ENCODE results near the gene MXI1. TPM values are rescaled to one million over a fixed set of nuclear protein-coding genes. Genes with fewer than 3 reads are reported as not detected.
A peak's percentile ranks its signal among the peaks of the same experiment; 100 is the strongest.

Gene MXI1
- total RNA-seq, 4 donors from 2014 or later: 27.4 to 52.9 (median 51.6) TPM

GRCh38 chr10:110263164-110263563 is 55.8 kb downstream of the MXI1 start:
- TF ChIP-seq POLR2A (IDR thresholded peaks at IDR 0.05) (no peak), CTCF (IDR thresholded peaks at IDR 0.05) (no peak)
- no peaks in the 10 kb centered on the region for H3K9me3 ChIP-seq
- no peak overlapping the region for H3K4me3 ChIP-seq
- no peaks in the 10 kb centered on the region for H3K27me3 ChIP-seq
- peak overlapping the region in 1 of 2 donors; percentile 28 for H3K27ac ChIP-seq
- intact Hi-C loops (cut with DNase I; ENCODE audit: low total_unique reads): no loop called here
- H3K4me1 ChIP-seq: peaks cover 0 to 26% of the 10 kb centered on the region in 2 donors
- DNase-seq: no peak
- H3K36me3 ChIP-seq: no peaks in the 10 kb centered on the region

- H3K4me1 ChIP-seq: peaks cover 7 to 33% of the 10 kb centered on the region in 2 donors
- no peak overlapping the region for H3K27ac ChIP-seq
- no peak for DNase-seq
Measured at GRCh38 chr10:110265573-110266193, 58.3 kb downstream of the MXI1 start.

GRCh38 chr10:110267276-110267675 is 59.9 kb downstream of the MXI1 start:
- peaks cover 7 to 23% of the 10 kb centered on the region in 2 donors for H3K4me1 ChIP-seq
- no peak for DNase-seq
- intact Hi-C loops (cut with DNase I; ENCODE audit: low total_unique reads): no loop called here
- H3K36me3 ChIP-seq: no peaks in the 10 kb centered on the region
- no peaks in the 10 kb centered on the region for H3K27me3 ChIP-seq
- H3K9me3 ChIP-seq: no peaks in the 10 kb centered on the region
- no peak overlapping the region for H3K4me3 ChIP-seq
- TF ChIP-seq CTCF (IDR thresholded peaks at IDR 0.05) (no peak), POLR2A (IDR thresholded peaks at IDR 0.05) (no peak)
- H3K27ac ChIP-seq: no peak overlapping the region

More at GRCh38 chr10:110265573-110266193, 58.3 kb downstream of the MXI1 start:
- intact Hi-C loops (cut with DNase I; ENCODE audit: low total_unique reads): no loop called here
- H3K9me3 ChIP-seq: no peaks in the 10 kb centered on the region
- no peaks in the 10 kb centered on the region for H3K27me3 ChIP-seq
- TF ChIP-seq POLR2A (IDR thresholded peaks at IDR 0.05) (no peak), CTCF (IDR thresholded peaks at IDR 0.05) (no peak)
- no peaks in the 10 kb centered on the region for H3K36me3 ChIP-seq
- H3K4me3 ChIP-seq: no peak overlapping the region

- Histone ChIP-seq H3K27ac (peak overlapping the region in 1 of 2 donors; percentile 71), H3K4me3 (no peak overlapping the region), H3K27me3 (no peaks in the 10 kb centered on the region), H3K36me3 (no peaks in the 10 kb centered on the region), H3K9me3 (no peaks in the 10 kb centered on the region), H3K4me1 (peaks cover 7 to 11% of the 10 kb centered on the region in 2 donors)
- intact Hi-C loops (cut with DNase I; ENCODE audit: low total_unique reads): no loop called here
- no peak for TF ChIP-seq CTCF (IDR thresholded peaks at IDR 0.05)
- no peak for TF ChIP-seq POLR2A (IDR thresholded peaks at IDR 0.05)
- no peak for DNase-seq
Measured at GRCh38 chr10:110268442-110268841, 61.0 kb downstream of the MXI1 start.

GRCh38 chr10:110268971-110269370 is 61.6 kb downstream of the MXI1 start:
- DNase-seq: no peak
- Histone ChIP-seq H3K27me3 (no peaks in the 10 kb centered on the region), H3K9me3 (no peaks in the 10 kb centered on the region), H3K4me3 (no peak overlapping the region), H3K27ac (peak overlapping the region; percentile 48 to 71), H3K4me1 (peaks cover 7 to 11% of the 10 kb centered on the region in 2 donors), H3K36me3 (no peaks in the 10 kb centered on the region)
- intact Hi-C loops (cut with DNase I; ENCODE audit: low total_unique reads): no loop called here
- TF ChIP-seq POLR2A (IDR thresholded peaks at IDR 0.05): no peak
- TF ChIP-seq CTCF (IDR thresholded peaks at IDR 0.05): no peak

All from uterus (tissue), 4 donors.